ENCODE measurements around the gene UNC45B.
"Not testable (repeated sequence)": the region's sequence is repeated elsewhere in the genome, so short reads cannot be mapped to it uniquely, and the experiment has no call there.

The UNC45B gene

DNA sequence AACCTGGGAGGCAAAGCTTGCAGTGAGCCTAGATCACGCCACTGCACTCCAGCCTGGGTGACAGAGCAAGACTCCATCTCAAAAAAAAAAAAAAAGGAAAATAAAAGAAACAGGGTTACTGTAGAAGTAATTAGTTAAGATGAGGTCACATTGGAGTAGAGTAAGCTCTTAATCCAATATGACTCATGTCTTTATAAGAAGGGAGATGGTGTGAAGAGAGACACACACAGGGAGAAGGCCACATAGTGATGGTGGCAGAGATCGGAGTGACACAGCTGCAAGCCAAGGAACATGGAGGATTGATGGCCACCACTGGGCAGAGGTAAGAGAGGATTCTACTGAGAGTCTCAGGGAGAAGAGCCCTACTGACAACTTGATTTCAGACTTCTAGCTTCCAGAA is 79.9 kb downstream of the UNC45B start:
- H3K4me1 Mint-ChIP-seq: peaks cover 15% of the 10 kb centered on the region
- H3K9me3 Mint-ChIP-seq: peaks cover 20% of the 10 kb centered on the region
- DNase-seq: no peak
- H3K36me3 Mint-ChIP-seq: peaks cover 56% of the 10 kb centered on the region
- no peaks in the 10 kb centered on the region for H3K27me3 Mint-ChIP-seq
- CTCF ChIA-PET: no interaction called here
- H3K27ac Mint-ChIP-seq: no peak overlapping the region
- H3K4me3 Mint-ChIP-seq: no peak overlapping the region

GRCh38 chr17:35229638-35230037 is 82.0 kb downstream of the UNC45B start:
- Mint-ChIP-seq H3K36me3 (peaks cover 49% of the 10 kb centered on the region), H3K27ac (no peak overlapping the region), H3K27me3 (no peaks in the 10 kb centered on the region), H3K9me3 (peaks cover 16% of the 10 kb centered on the region), H3K4me3 (no peak overlapping the region), H3K4me1 (peaks cover 20% of the 10 kb centered on the region)
- no peak for DNase-seq
- CTCF ChIA-PET: no interaction called here

- Mint-ChIP-seq H3K36me3 (peaks cover 80% of the 10 kb centered on the region), H3K4me1 (peaks cover 65% of the 10 kb centered on the region)
- CTCF ChIA-PET: interaction anchor here (0.6 kb wide), 1 partner anchor 17 kb away, joined by 3 read pairs; no protein-coding TSS in a partner anchor
Measured at GRCh38 chr17:35234315-35234714, 86.7 kb downstream of the UNC45B start.

GRCh38 chr17:35235289-35235688 is 87.7 kb downstream of the UNC45B start:
- H3K4me3 Mint-ChIP-seq: no peak overlapping the region
- H3K4me1 Mint-ChIP-seq: peaks cover 68% of the 10 kb centered on the region
- no peaks in the 10 kb centered on the region for H3K27me3 Mint-ChIP-seq
- CTCF ChIA-PET: no interaction called here
- H3K9me3 Mint-ChIP-seq: peaks cover 39% of the 10 kb centered on the region
- peaks cover 76% of the 10 kb centered on the region for H3K36me3 Mint-ChIP-seq
- H3K27ac Mint-ChIP-seq: peak overlapping the region; percentile 67
- DNase-seq: no peak

More at GRCh38 chr17:35234315-35234714, 86.7 kb downstream of the UNC45B start:
- H3K9me3 Mint-ChIP-seq: peaks cover 46% of the 10 kb centered on the region
- H3K4me3 Mint-ChIP-seq, H3K27me3 Mint-ChIP-seq, DNase-seq: not testable (repeated sequence)
- H3K27ac Mint-ChIP-seq: peak overlapping the region; percentile 21

- no peaks in the 10 kb centered on the region for H3K27me3 Mint-ChIP-seq
- H3K4me1 Mint-ChIP-seq: peaks cover 70% of the 10 kb centered on the region
- no peak overlapping the region for H3K27ac Mint-ChIP-seq
Measured at GRCh38 chr17:35235917-35236316, 88.3 kb downstream of the UNC45B start.

GRCh38 chr17:35236821-35237220 is 89.2 kb downstream of the UNC45B start:
- H3K4me3 Mint-ChIP-seq: no peak overlapping the region
- no peaks in the 10 kb centered on the region for H3K27me3 Mint-ChIP-seq
- CTCF ChIA-PET: interaction anchor here (1.5 kb wide), 1 partner anchor 16 kb away, joined by 4 read pairs; no protein-coding TSS in a partner anchor
- no peak for DNase-seq
- H3K36me3 Mint-ChIP-seq: peaks cover 72% of the 10 kb centered on the region
- peaks cover 67% of the 10 kb centered on the region for H3K4me1 Mint-ChIP-seq
- H3K9me3 Mint-ChIP-seq: peaks cover 33% of the 10 kb centered on the region
- no peak overlapping the region for H3K27ac Mint-ChIP-seq

More at GRCh38 chr17:35235917-35236316, 88.3 kb downstream of the UNC45B start:
- no peak overlapping the region for H3K4me3 Mint-ChIP-seq
- CTCF ChIA-PET: no interaction called here
- no peak for DNase-seq
- H3K9me3 Mint-ChIP-seq: peaks cover 34% of the 10 kb centered on the region
- peaks cover 71% of the 10 kb centered on the region for H3K36me3 Mint-ChIP-seq

DNA sequence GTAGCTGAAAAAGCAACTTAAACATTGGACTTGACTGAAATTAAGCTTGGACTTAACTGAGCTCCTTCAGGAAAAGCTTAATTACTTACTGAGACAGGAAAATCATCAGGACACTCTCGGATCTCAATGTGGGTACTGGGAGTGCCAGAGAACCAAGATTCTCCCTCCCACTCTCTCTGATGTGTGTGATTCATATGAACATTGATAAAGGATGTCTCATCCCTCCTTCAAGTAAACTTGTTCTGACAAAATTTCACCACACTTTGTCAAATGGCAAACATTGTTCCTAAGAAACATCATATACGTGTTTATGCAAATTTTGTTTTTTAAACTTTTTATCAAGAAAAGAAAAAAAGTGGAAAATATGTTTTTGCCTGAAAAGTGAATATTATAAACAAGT is 91.2 kb downstream of the UNC45B start:
- DNase-seq: no peak
- Mint-ChIP-seq H3K4me3 (peak overlapping the region; percentile 91), H3K27me3 (peaks cover 4% of the 10 kb centered on the region), H3K36me3 (peaks cover 74% of the 10 kb centered on the region), H3K27ac (peak overlapping the region; percentile 99), H3K9me3 (peaks cover 33% of the 10 kb centered on the region), H3K4me1 (peaks cover 57% of the 10 kb centered on the region)
- CTCF ChIA-PET: interaction anchor here (0.7 to 5.8 kb wide), 3 partner anchors 25 to 98 kb away, joined by 3 to 49 read pairs (median 3); no protein-coding TSS in a partner anchor
